ENCODE data around the gene ALDOB. TPM values are rescaled to one million over a fixed set of nuclear protein-coding genes. Genes with fewer than 3 reads are reported as not detected.

The ALDOB gene
- total and polyA plus RNA-seq, 4 donors: 527 to 2,132 (median 1,808) TPM

DNA sequence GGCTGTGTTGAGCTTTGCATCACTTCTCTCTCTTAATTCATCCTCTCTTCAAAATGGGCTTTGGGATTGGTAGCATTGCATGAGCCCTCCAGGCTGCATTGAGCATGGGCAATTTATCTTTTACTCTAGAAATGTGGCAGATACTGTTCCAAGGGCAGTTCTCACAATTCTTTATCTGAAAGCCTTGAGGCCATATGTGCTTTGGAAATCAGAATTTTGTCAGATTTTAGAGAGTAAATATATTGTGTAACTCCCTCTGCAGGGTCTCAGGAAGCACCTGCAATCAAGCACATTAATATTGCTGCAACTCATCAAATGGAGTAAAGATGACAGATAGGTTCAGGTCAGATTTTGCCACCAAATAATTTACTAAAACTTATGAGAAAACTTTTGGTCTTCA lies 17.6 kb downstream of the ALDOB start:
- Histone ChIP-seq H3K27me3 (ENCODE audit: control insufficient read depth in 4 of 4, insufficient read depth in 4 of 4, low read length in 3 of 4) (no peaks in the 10 kb centered on the region), H3K4me1 (ENCODE audit: control insufficient read depth in 4 of 4, insufficient read depth in 4 of 4, low read length in 3 of 4) (peaks cover 0 to 4% (median 1%) of the 10 kb centered on the region in 4 donors), H3K36me3 (ENCODE audit: control insufficient read depth in 4 of 4, insufficient read depth in 3 of 4, low read depth in 1 of 4, low read length in 3 of 4) (peaks cover 0 to 23% (median 14%) of the 10 kb centered on the region in 4 donors), H3K27ac (ENCODE audit: low read depth in 1 of 2, low read length in 2 of 2) (peak overlapping the region in 1 of 2 donors; percentile 44), H3K4me3 (ENCODE audit: low read depth in 1 of 3, low read length in 3 of 3) (no peak overlapping the region), H3K9me3 (ENCODE audit: control insufficient read depth in 4 of 4, low read length in 3 of 4) (peaks cover 3 to 10% (median 5%) of the 10 kb centered on the region in 4 donors), H3K9ac (ENCODE audit: low read depth in 1 of 2, low read length in 2 of 2) (no peak overlapping the region)
- TF ChIP-seq, protein P1, sequence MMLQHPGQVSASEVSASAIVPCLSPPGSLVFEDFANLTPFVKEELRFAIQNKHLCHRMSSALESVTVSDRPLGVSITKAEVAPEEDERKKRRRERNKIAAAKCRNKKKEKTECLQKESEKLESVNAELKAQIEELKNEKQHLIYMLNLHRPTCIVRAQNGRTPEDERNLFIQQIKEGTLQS (IDR thresholded peaks at IDR 0.05): no peak
- no peak for TF ChIP-seq FOXA1 (IDR thresholded peaks at IDR 0.05)
- no peak for TF ChIP-seq JUND (IDR thresholded peaks at IDR 0.05)
- TF ChIP-seq GABPA (IDR thresholded peaks at IDR 0.05 in 1 of 2, conservative IDR thresholded peaks at IDR 0.05 in 1 of 2): no peak
- TF ChIP-seq YY1 (IDR thresholded peaks at IDR 0.05): no peak
- no peak for TF ChIP-seq HNF4G (IDR thresholded peaks at IDR 0.05)
- TF ChIP-seq, protein P2, sequence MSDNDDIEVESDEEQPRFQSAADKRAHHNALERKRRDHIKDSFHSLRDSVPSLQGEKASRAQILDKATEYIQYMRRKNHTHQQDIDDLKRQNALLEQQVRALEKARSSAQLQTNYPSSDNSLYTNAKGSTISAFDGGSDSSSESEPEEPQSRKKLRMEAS (IDR thresholded peaks at IDR 0.05): no peak
- no peak for TF ChIP-seq EGR1 (IDR thresholded peaks at IDR 0.05; ENCODE audit: low read depth in 2 of 2)
- TF ChIP-seq HNF4A (conservative IDR thresholded peaks at IDR 0.05): no peak
- no peak for TF ChIP-seq NR2F2 (IDR thresholded peaks at IDR 0.05)
- TF ChIP-seq SP1 (IDR thresholded peaks at IDR 0.05): no peak
- TF ChIP-seq RXRA (IDR thresholded peaks at IDR 0.05): no peak
- TF ChIP-seq, protein P3, sequence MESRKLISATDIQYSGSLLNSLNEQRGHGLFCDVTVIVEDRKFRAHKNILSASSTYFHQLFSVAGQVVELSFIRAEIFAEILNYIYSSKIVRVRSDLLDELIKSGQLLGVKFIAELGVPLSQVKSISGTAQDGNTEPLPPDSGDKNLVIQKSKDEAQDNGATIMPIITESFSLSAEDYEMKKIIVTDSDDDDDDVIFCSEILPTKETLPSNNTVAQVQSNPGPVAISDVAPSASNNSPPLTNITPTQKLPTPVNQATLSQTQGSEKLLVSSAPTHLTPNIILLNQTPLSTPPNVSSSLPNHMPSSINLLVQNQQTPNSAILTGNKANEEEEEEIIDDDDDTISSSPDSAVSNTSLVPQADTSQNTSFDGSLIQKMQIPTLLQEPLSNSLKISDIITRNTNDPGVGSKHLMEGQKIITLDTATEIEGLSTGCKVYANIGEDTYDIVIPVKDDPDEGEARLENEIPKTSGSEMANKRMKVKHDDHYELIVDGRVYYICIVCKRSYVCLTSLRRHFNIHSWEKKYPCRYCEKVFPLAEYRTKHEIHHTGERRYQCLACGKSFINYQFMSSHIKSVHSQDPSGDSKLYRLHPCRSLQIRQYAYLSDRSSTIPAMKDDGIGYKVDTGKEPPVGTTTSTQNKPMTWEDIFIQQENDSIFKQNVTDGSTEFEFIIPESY (IDR thresholded peaks at IDR 0.05): no peak
- TF ChIP-seq FOXA2 (IDR thresholded peaks at IDR 0.05): no peak
- no peak for TF ChIP-seq TAF1 (conservative IDR thresholded peaks at IDR 0.05)
- DNase-seq (ENCODE audit: low spot score): no peak

DNA sequence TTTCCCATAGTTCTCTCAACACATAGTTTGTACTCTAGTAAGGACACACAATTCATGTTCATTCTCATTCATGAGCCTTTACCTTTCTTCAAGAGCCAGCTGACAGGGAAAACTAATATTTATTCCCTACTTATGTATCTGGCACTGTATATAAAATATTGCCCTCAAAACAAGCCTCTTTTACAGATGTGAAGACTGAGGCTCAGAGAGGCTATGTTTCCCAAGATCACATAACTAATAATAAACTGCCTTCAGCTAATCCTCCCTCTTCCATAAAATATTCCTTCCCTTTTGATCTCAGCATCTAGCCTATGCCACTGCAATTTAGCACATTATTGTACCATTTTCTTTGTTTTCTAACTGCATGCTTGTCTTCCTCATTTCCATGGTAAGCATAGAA lies 18.2 kb downstream of the ALDOB start:
- TF ChIP-seq JUND (IDR thresholded peaks at IDR 0.05): peak in 1 of 2 donors; percentile 63
- TF ChIP-seq NR2F2 (IDR thresholded peaks at IDR 0.05): peak; percentile 11
- peak in 1 of 2 donors; percentile 18 for TF ChIP-seq RAD21 (IDR thresholded peaks at IDR 0.05)
- no peak for TF ChIP-seq YY1 (IDR thresholded peaks at IDR 0.05)
- TF ChIP-seq, protein P4, sequence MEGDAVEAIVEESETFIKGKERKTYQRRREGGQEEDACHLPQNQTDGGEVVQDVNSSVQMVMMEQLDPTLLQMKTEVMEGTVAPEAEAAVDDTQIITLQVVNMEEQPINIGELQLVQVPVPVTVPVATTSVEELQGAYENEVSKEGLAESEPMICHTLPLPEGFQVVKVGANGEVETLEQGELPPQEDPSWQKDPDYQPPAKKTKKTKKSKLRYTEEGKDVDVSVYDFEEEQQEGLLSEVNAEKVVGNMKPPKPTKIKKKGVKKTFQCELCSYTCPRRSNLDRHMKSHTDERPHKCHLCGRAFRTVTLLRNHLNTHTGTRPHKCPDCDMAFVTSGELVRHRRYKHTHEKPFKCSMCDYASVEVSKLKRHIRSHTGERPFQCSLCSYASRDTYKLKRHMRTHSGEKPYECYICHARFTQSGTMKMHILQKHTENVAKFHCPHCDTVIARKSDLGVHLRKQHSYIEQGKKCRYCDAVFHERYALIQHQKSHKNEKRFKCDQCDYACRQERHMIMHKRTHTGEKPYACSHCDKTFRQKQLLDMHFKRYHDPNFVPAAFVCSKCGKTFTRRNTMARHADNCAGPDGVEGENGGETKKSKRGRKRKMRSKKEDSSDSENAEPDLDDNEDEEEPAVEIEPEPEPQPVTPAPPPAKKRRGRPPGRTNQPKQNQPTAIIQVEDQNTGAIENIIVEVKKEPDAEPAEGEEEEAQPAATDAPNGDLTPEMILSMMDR (IDR thresholded peaks at IDR 0.05; ENCODE audit: low read depth, low read length, missing input control): no peak
- TF ChIP-seq EGR1 (IDR thresholded peaks at IDR 0.05; ENCODE audit: low read depth in 2 of 2): peak in 1 of 2 donors; percentile 44
- H3K9me3 ChIP-seq (ENCODE audit: control insufficient read depth in 4 of 4, low read length in 3 of 4): peaks cover 3 to 15% (median 9%) of the 10 kb centered on the region in 4 donors
- H3K36me3 ChIP-seq (ENCODE audit: control insufficient read depth in 4 of 4, insufficient read depth in 3 of 4, low read depth in 1 of 4, low read length in 3 of 4): peaks cover 0 to 18% (median 12%) of the 10 kb centered on the region in 4 donors
- DNase-seq (ENCODE audit: low spot score): no peak
- no peaks in the 10 kb centered on the region for H3K27me3 ChIP-seq (ENCODE audit: control insufficient read depth in 4 of 4, insufficient read depth in 4 of 4, low read length in 3 of 4)
- H3K27ac ChIP-seq (ENCODE audit: low read depth in 1 of 2, low read length in 2 of 2): no peak overlapping the region
- H3K4me1 ChIP-seq (ENCODE audit: control insufficient read depth in 4 of 4, insufficient read depth in 4 of 4, low read length in 3 of 4): peaks cover 0 to 4% (median under 1%) of the 10 kb centered on the region in 4 donors
- H3K4me3 ChIP-seq (ENCODE audit: low read depth in 1 of 3, low read length in 3 of 3): no peak overlapping the region
- no peak overlapping the region for H3K9ac ChIP-seq (ENCODE audit: low read depth in 1 of 2, low read length in 2 of 2)
